Natural killer cell treated with Interleukin-12 subunit alpha and Interleukin-12 subunit beta and Interleukin-15 and Interleukin-18, amount 100 ng/mL, for 72 hours (primary cell): ENCODE measurements around the gene CFAP119. TPM values are rescaled to one million over a fixed set of nuclear protein-coding genes. Genes with fewer than 3 reads are reported as not detected.

ENCODE experiments used
- ATAC-seq, 2 donors: fragments of 150-1000 bp; cut with Tn5 transposase in 1 of 2; sonication (Bioruptor Pico), chemical (Tn5 transposase) in 1 of 2; 2 replicates each; pipeline ENCODE4 v1.10.0; 2021
- DNase-seq: peaks from one replicate; pipeline ENCODE4 v3.0.0; 2022; ENCODE audit warnings: low spot score
- H3K27ac Mint-ChIP-seq, 2 donors: 1 replicate in 1 of 2; 2 replicates in 1 of 2; pipeline ENCODE4 v1.8.0; 2022; ENCODE audit warnings: mixed read lengths in 2 of 2, mild to moderate bottlenecking in 1 of 2, moderate library complexity in 1 of 2
- H3K27me3 Mint-ChIP-seq, 2 donors: 1 replicate in 1 of 2; 2 replicates in 1 of 2; pipeline ENCODE4 v1.8.0; 2022; ENCODE audit warnings: mixed read lengths in 2 of 2
- H3K36me3 Mint-ChIP-seq: one replicate; pipeline ENCODE4 v1.8.0; 2022; ENCODE audit warnings: mixed read lengths
- H3K4me1 Mint-ChIP-seq, 2 donors: 1 replicate in 1 of 2; 2 replicates in 1 of 2; pipeline ENCODE4 v1.8.0; 2022; ENCODE audit warnings: low read depth in 2 of 2, mixed read lengths in 2 of 2, mild to moderate bottlenecking in 1 of 2
- H3K4me3 Mint-ChIP-seq: one replicate; pipeline ENCODE4 v1.8.0; 2022; ENCODE audit warnings: mixed read lengths
- H3K9me3 Mint-ChIP-seq: 2 replicates; pipeline ENCODE4 v1.8.0; 2022; ENCODE audit warnings: mixed read lengths
- total RNA-seq, 2 donors: library from RNA; stranded (reverse); gene quantifications; one replicate each; pipeline ENCODE4 v1.2.3, GENCODE V29; 2022

Gene CFAP119
- total RNA-seq, 2 donors from 2014 or later = 3.4 to 17.0 TPM

GRCh38 chr16:30710971-30711370 is 50.9 kb downstream of the CFAP119 start:
- Mint-ChIP-seq H3K27ac (peak overlapping the region; percentile 10 to 63), H3K4me3 (no peak overlapping the region), H3K36me3 (peaks cover 71% of the 10 kb centered on the region), H3K27me3 (no peaks in the 10 kb centered on the region), H3K4me1 (peaks cover 37 to 44% of the 10 kb centered on the region in 2 donors), H3K9me3 (peaks cover 4% of the 10 kb centered on the region)
- no peak for DNase-seq
- ATAC-seq = no peak

Other genes with a start within 250 kb of the CFAP119 start
- 10 to 100 TPM; 10.4 to 11.8 TPM for gene ZNF768, start 235.5 kb downstream of the CFAP119 start, total RNA-seq
- 10 to 100 TPM in 1 of 2 donors, 1 to 10 TPM in 1; 8.7 to 10.3 TPM for gene ZNF747, start 227.2 kb downstream of the CFAP119 start, total RNA-seq
- gene ZNF764, start 203.7 kb downstream of the CFAP119 start, total RNA-seq = 10 to 100 TPM; 14.9 to 22.9 TPM
- gene ZNF688, start 190.3 kb downstream of the CFAP119 start, total RNA-seq = 1 to 10 TPM; 8.3 to 8.9 TPM
- gene ZNF785, start 176.4 kb downstream of the CFAP119 start, total RNA-seq = 10 to 100 TPM; 13.3 to 20.0 TPM
- 10 to 100 TPM in 1 of 2 donors, 1 to 10 TPM in 1; 9.4 to 14.3 TPM for gene ZNF689, start 151.7 kb downstream of the CFAP119 start, total RNA-seq
- 100 to 1,000 TPM; 128 to 197 TPM for gene PRR14, start 111.1 kb downstream of the CFAP119 start, total RNA-seq
- 100 to 1,000 TPM; 140 to 147 TPM for gene FBRS, start 103.6 kb downstream of the CFAP119 start, total RNA-seq
- 100 to 1,000 TPM in 1 of 2 donors, 10 to 100 TPM in 1; 90.8 to 121 TPM for gene SRCAP, start 62.9 kb downstream of the CFAP119 start, total RNA-seq
- gene PHKG2, start 13.6 kb downstream of the CFAP119 start, total RNA-seq = 10 to 100 TPM; 50.2 to 63.8 TPM
- gene RNF40, start 260 bp upstream of the CFAP119 start, total RNA-seq = 100 to 1,000 TPM; 120 to 161 TPM
- gene ZNF629, start 25.1 kb upstream of the CFAP119 start, total RNA-seq = 1 to 10 TPM in 1 of 2 donors, under 1 TPM in 1; 0.98 to 3.8 TPM
- 10 to 100 TPM; 35.3 to 65.0 TPM for gene BCL7C, start 132.0 kb upstream of the CFAP119 start, total RNA-seq
- gene CTF1, start 134.6 kb upstream of the CFAP119 start, total RNA-seq = under 1 TPM; 0.17 to 0.36 TPM
- 10 to 100 TPM; 22.8 to 42.0 TPM for gene FBXL19, start 161.5 kb upstream of the CFAP119 start, total RNA-seq
- gene ORAI3, start 187.0 kb upstream of the CFAP119 start, total RNA-seq = 10 to 100 TPM in 1 of 2 donors, 1 to 10 TPM in 1; 7.4 to 16.8 TPM
- gene SETD1A, start 195.7 kb upstream of the CFAP119 start, total RNA-seq = 10 to 100 TPM; 27.5 to 40.0 TPM
- 1 to 10 TPM; 2.3 to 5.3 TPM for gene HSD3B7, start 223.1 kb upstream of the CFAP119 start, total RNA-seq
- gene STX1B, start 248.6 kb upstream of the CFAP119 start, total RNA-seq = under 1 TPM; 0.05 to 0.50 TPM